H9 (cell line): ENCODE measurements around the gene ANHX. TPM values are rescaled to one million over a fixed set of nuclear protein-coding genes. Genes with fewer than 3 reads are reported as not detected.

ENCODE experiments used
- DNase-seq: peaks from one replicate; pipeline ENCODE4 v3.0.0-alpha.2; 2017
- H2AFZ ChIP-seq: one replicate; pipeline ENCODE4 v1.6.1; 2013; ENCODE audit warnings: mild to moderate bottlenecking, low read length, control low read depth, moderate library complexity
- H2AK5ac ChIP-seq: 2 replicates; pipeline ENCODE4 v1.6.1; 2013; ENCODE audit warnings: low read length, control low read depth, mixed read lengths; ENCODE audit not compliant: insufficient read length
- H2BK120ac ChIP-seq: one replicate; pipeline ENCODE4 v1.6.1; 2013; ENCODE audit warnings: low read depth, mild to moderate bottlenecking, low read length, control low read depth, inconsistent platforms; ENCODE audit not compliant: poor library complexity, severe bottlenecking
- H2BK12ac ChIP-seq: 2 replicates; pipeline ENCODE4 v1.6.1; 2013; ENCODE audit warnings: low read length, control low read depth, mixed read lengths, low read depth; ENCODE audit not compliant: insufficient read length
- H2BK15ac ChIP-seq: 2 replicates; pipeline ENCODE4 v1.6.1; 2013; ENCODE audit warnings: low read depth, low read length, control low read depth
- H2BK20ac ChIP-seq: one replicate; pipeline ENCODE4 v1.6.1; 2013; ENCODE audit warnings: low read depth, mild to moderate bottlenecking, low read length, control low read depth, inconsistent platforms; ENCODE audit not compliant: poor library complexity, severe bottlenecking
- H2BK5ac ChIP-seq: 2 replicates; pipeline ENCODE4 v1.6.1; 2013; ENCODE audit warnings: low read length, control low read depth, mixed read lengths; ENCODE audit not compliant: insufficient read length
- H3K14ac ChIP-seq: 2 replicates; pipeline ENCODE4 v1.6.1; 2013; ENCODE audit warnings: low read length, control low read depth; ENCODE audit not compliant: insufficient read depth
- H3K18ac ChIP-seq: 2 replicates; pipeline ENCODE4 v1.6.1; 2013; ENCODE audit warnings: low read depth, mild to moderate bottlenecking, mixed read lengths, low read length, control low read depth; ENCODE audit not compliant: insufficient read length
- H3K23ac ChIP-seq: 2 replicates; pipeline ENCODE4 v1.6.1; 2013; ENCODE audit warnings: low read length, control low read depth, mixed read lengths, low read depth; ENCODE audit not compliant: insufficient read length
- H3K23me2 ChIP-seq: 2 replicates; pipeline ENCODE4 v1.6.1; 2013; ENCODE audit warnings: low read depth, mild to moderate bottlenecking, mixed read lengths, low read length, control low read depth; ENCODE audit not compliant: insufficient read length, poor library complexity, severe bottlenecking
- H3K27ac ChIP-seq: 2 replicates; pipeline ENCODE4 v1.5.1; 2013; ENCODE audit warnings: low read length, control low read depth, mixed read lengths, low read depth; ENCODE audit not compliant: insufficient read length
- H3K27me3 ChIP-seq: 2 replicates; pipeline ENCODE4 v1.6.1; 2013; ENCODE audit warnings: low read length, control low read depth, inconsistent platforms; ENCODE audit not compliant: insufficient read depth
- H3K4ac ChIP-seq: 2 replicates; pipeline ENCODE4 v1.6.1; 2013; ENCODE audit warnings: low read depth, mild to moderate bottlenecking, control low read depth, inconsistent platforms, low read length, moderate library complexity
- H3K4me1 ChIP-seq: 2 replicates; pipeline ENCODE4 v1.6.1; 2013; ENCODE audit warnings: low read length, control low read depth, inconsistent platforms; ENCODE audit not compliant: insufficient read depth
- H3K4me2 ChIP-seq: 2 replicates; pipeline ENCODE4 v1.6.1; 2013; ENCODE audit warnings: low read length, control low read depth, mixed read lengths; ENCODE audit not compliant: insufficient read length, insufficient read depth
- H3K56ac ChIP-seq: 2 replicates; pipeline ENCODE4 v1.6.1; 2013; ENCODE audit warnings: low read depth, mild to moderate bottlenecking, mixed read lengths, low read length, control low read depth; ENCODE audit not compliant: insufficient read length
- H3K79me1 ChIP-seq: 2 replicates; pipeline ENCODE4 v1.6.1; 2013; ENCODE audit warnings: low read depth, mild to moderate bottlenecking, moderate library complexity, low read length, control low read depth, inconsistent platforms; ENCODE audit not compliant: insufficient read depth, poor library complexity, severe bottlenecking
- H3K79me2 ChIP-seq: 2 replicates; pipeline ENCODE4 v1.6.1; 2013; ENCODE audit warnings: low read length, control low read depth, inconsistent platforms; ENCODE audit not compliant: insufficient read depth
- H3K9ac ChIP-seq: 2 replicates; pipeline ENCODE4 v1.6.1; 2013; ENCODE audit warnings: low read length, control low read depth, mixed read lengths; ENCODE audit not compliant: insufficient read length; ENCODE audit errors: extremely low read depth
- H3K9me3 ChIP-seq: one replicate; pipeline ENCODE4 v1.6.1; 2013; ENCODE audit warnings: low read depth, low read length, inconsistent platforms; ENCODE audit not compliant: control insufficient read depth
- H3T11ph ChIP-seq: one replicate; pipeline ENCODE4 v1.6.1; 2013; ENCODE audit warnings: mild to moderate bottlenecking, low read length, control low read depth, inconsistent platforms
- H4K20me1 ChIP-seq: one replicate; pipeline ENCODE4 v1.6.1; 2013; ENCODE audit not compliant: control insufficient read depth, insufficient read length, insufficient read depth
- H4K5ac ChIP-seq: 2 replicates; pipeline ENCODE4 v1.6.1; 2013; ENCODE audit warnings: low read depth, mild to moderate bottlenecking, mixed read lengths, low read length, control low read depth; ENCODE audit not compliant: insufficient read length
- H4K8ac ChIP-seq: replicated peaks from 2 replicates; pipeline ENCODE4 v1.6.1; 2013; ENCODE audit warnings: low read length, control low read depth, mixed read lengths, low read depth; ENCODE audit not compliant: insufficient read length
- H4K91ac ChIP-seq: 2 replicates; pipeline ENCODE4 v1.6.1; 2013; ENCODE audit warnings: low read depth, mild to moderate bottlenecking, moderate library complexity, mixed read lengths, low read length, control low read depth; ENCODE audit not compliant: insufficient read length
- H3K27ac Mint-ChIP-seq, 3 experiments: 2 replicates in 2 of 3; 3 replicates in 1 of 3; pipeline ENCODE4 v1.8.0; 2020 to 2021; ENCODE audit warnings: mixed read lengths in 3 of 3, mild to moderate bottlenecking in 1 of 3, moderate library complexity in 1 of 3
- H3K27me3 Mint-ChIP-seq: 2 replicates; pipeline ENCODE4 v1.8.0; 2021; ENCODE audit warnings: low read depth, mild to moderate bottlenecking, moderate library complexity, mixed read lengths
- H3K36me3 Mint-ChIP-seq, 3 experiments: 2 replicates in 2 of 3; 3 replicates in 1 of 3; pipeline ENCODE4 v1.8.0; 2020 to 2021; ENCODE audit warnings: low read depth in 3 of 3, mixed read lengths in 3 of 3; ENCODE audit not compliant: insufficient read depth in 1 of 3
- H3K4me1 Mint-ChIP-seq, 2 experiments: 2 replicates each; pipeline ENCODE4 v1.8.0; 2020; ENCODE audit warnings: mixed read lengths in 2 of 2
- H3K4me3 Mint-ChIP-seq, 2 experiments: 2 replicates in 1 of 2; 3 replicates in 1 of 2; pipeline ENCODE4 v1.8.0; 2020 to 2021; ENCODE audit warnings: mild to moderate bottlenecking in 2 of 2, mixed read lengths in 2 of 2, moderate library complexity in 1 of 2
- H3K9me3 Mint-ChIP-seq, 2 experiments: 2 replicates in 1 of 2; 3 replicates in 1 of 2; pipeline ENCODE4 v1.8.0; 2020; ENCODE audit warnings: mild to moderate bottlenecking in 2 of 2, mixed read lengths in 2 of 2, moderate library complexity in 1 of 2
- WGBS: extraction: QIAGEN DNeasy Blood & Tissue Kit; methylation state at CpG from one replicate; pipeline ENCODE4 v1.1.7; 2013; ENCODE audit warnings: missing lambda C conversion rate, low lambda C conversion rate, mixed read lengths; ENCODE audit not compliant: insufficient read length; ENCODE audit errors: extremely low coverage; 5-methylcytosine and 5-hydroxymethylcytosine counted together
- total RNA-seq: library from RNA; stranded (reverse); gene quantifications from 2 replicates; pipeline ENCODE4 v1.2.1, GENCODE V29; 2021
- TF ChIP-seq, protein P1 (sequence below): fragments of 200-600 bp; sonication (generic); conservative IDR thresholded peaks from 3 replicates; pipeline ENCODE4 v1.8.0; 2021; ENCODE audit warnings: antibody characterized with exemption, mild to moderate bottlenecking

Gene ANHX
- total RNA-seq, 1 experiment from 2014 or later = not detected

DNA sequence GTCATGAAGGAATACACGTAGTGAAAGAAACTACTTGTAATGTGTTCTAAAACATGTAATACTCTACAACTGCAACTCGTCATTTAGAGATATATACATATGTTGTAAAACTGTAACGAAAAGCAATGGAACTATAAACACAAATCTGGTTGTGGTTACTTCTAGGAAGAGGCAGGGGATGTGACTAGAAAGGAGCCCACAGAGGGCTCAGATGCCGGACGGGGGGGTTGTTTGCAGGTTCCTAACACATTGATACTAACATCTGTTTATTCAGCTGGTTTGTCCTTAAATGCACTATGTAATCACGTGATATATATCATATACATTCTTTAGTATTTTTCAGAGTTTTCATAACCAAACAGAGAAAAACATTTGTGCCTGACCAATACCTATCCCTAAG lies 16.1 kb upstream of the ANHX start:
- Histone ChIP-seq H3K23me2 (no peaks in the 10 kb centered on the region), H4K20me1 (no peaks in the 10 kb centered on the region), H3K79me2 (no peaks in the 10 kb centered on the region), H2AFZ (no peak overlapping the region), H3K14ac (no peak overlapping the region), H2BK20ac (no peak overlapping the region), H2BK120ac (no peak overlapping the region), H3K27me3 (no peaks in the 10 kb centered on the region), H3K9me3 (peaks cover 23% of the 10 kb centered on the region), H4K8ac (no peak overlapping the region), H3K4me1 (no peaks in the 10 kb centered on the region), H3K9ac (no peak overlapping the region), H3K56ac (no peak overlapping the region), H2BK12ac (no peak overlapping the region), H3K79me1 (no peaks in the 10 kb centered on the region), H3K4me2 (no peak overlapping the region), H3K4ac (no peak overlapping the region), H3K18ac (no peak overlapping the region), H2BK5ac (no peak overlapping the region), H3K27ac (no peak overlapping the region), H2AK5ac (no peak overlapping the region), H4K91ac (no peak overlapping the region), H4K5ac (no peak overlapping the region), H3K23ac (no peak overlapping the region), H2BK15ac (no peak overlapping the region), H3T11ph (no peak overlapping the region)
- Mint-ChIP-seq H3K4me1 (no peaks in the 10 kb centered on the region), H3K4me3 (no peak overlapping the region), H3K27ac (no peak overlapping the region), H3K9me3 (peaks cover 70 to 71% of the 10 kb centered on the region in 2 experiments), H3K36me3 (peaks cover 0 to 23% (median 14%) of the 10 kb centered on the region in 3 experiments; a peak in 5 of 7 replicates), H3K27me3 (peaks cover 5% of the 10 kb centered on the region)
- no CpG with 5 or more reads among the region's 6 CpGs for WGBS
- TF ChIP-seq, protein P1, sequence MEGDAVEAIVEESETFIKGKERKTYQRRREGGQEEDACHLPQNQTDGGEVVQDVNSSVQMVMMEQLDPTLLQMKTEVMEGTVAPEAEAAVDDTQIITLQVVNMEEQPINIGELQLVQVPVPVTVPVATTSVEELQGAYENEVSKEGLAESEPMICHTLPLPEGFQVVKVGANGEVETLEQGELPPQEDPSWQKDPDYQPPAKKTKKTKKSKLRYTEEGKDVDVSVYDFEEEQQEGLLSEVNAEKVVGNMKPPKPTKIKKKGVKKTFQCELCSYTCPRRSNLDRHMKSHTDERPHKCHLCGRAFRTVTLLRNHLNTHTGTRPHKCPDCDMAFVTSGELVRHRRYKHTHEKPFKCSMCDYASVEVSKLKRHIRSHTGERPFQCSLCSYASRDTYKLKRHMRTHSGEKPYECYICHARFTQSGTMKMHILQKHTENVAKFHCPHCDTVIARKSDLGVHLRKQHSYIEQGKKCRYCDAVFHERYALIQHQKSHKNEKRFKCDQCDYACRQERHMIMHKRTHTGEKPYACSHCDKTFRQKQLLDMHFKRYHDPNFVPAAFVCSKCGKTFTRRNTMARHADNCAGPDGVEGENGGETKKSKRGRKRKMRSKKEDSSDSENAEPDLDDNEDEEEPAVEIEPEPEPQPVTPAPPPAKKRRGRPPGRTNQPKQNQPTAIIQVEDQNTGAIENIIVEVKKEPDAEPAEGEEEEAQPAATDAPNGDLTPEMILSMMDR = no peak
- no peak for DNase-seq
